Stimulated activated CD8-positive, alpha-beta memory T cell treated with anti-CD3 and anti-CD28 coated beads, Interleukin-7, amount 100 ng/mL, for 1 hour (primary cell): ENCODE results near the gene NRROS.
A peak's percentile ranks its signal among the peaks of the same experiment; 100 is the strongest.

Source experiments
- DNase-seq, 2 donors: peaks; one replicate each; pipeline ENCODE4 v3.0.0-alpha.2; 2020; ENCODE audit warnings: low read depth in 2 of 2

Gene NRROS

DNA sequence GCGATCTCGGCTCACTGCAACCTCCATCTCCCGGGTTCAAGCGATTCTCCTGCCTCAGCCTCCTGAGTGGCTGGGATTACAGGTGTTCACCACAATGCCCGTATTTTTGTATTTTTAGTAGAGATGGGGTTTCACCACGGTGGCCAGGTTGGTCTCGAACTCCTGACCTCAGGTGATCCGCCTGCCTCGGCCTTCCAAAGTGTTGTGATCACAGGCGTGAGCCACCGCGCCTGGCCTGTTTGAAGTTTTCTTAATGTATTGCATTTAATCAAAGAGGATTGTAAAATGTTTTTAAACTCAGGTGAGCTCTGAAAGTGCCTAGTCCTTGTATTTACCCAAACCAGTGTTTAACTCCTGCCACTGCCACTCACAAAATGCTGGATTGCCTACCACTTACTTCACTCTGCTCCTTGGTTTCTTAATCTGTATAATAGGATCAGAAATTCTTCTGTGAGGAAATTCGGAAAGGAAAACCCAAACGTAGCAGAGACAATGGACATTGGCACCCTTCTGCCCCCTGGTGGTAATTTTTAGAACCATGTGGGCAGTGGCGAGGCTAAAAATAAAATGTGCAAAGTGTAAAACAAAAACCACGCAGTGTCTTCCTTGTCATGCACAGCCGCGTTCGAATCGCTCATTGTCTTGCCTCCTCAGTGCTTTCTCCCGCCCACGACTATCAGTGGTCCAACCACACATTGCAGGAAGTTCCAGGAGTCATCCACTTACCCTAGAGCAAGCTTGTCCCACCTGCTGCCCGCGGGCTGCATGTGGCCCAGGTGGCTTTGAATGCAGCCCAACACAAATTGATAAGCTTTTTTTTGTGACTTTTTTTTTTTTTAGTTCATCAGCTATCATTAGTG, 45.3 kb downstream of the NRROS start:
- DNase-seq, result peak; percentile 22 to 45

DNA sequence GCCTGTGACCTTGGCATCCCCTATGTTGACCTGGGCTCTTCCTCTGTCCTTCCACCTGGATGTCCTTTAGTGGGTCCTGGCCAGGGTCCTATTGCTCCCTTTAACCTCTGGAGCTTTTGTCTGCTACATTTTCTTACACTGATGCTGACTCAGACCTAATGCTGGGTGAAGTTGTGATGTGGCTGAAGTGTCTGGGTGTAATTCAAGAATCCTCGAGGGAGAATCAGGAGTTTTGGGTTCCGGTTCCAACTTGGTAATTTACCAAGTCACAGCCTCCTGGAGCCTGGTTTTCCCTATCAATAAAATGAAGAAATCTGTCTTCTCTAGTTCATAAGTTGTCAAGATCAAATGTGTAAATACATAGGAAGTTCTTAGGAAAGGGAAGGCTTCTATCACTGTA, 46.9 kb downstream of the NRROS start:
- DNase-seq, result no peak

DNA sequence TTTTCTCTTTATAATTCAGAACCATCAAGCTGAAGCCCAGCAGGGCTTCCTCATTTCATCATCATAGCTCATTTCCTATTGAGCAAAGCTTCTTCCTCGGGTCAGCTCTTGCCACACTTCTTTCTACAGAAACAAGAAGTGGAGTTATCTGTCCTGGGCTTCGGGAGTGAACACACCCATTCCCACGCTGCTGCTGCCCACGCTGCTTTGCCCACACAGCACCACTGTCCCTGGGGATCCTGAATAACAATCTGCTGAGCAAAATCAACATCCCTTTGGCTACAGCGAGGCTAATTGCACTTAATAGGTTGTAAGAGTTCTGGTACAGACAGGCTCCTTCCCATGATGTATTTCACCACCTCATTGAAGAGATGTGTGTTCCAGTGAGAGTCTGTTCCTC, 48.9 kb downstream of the NRROS start:
- no peak for DNase-seq

DNA sequence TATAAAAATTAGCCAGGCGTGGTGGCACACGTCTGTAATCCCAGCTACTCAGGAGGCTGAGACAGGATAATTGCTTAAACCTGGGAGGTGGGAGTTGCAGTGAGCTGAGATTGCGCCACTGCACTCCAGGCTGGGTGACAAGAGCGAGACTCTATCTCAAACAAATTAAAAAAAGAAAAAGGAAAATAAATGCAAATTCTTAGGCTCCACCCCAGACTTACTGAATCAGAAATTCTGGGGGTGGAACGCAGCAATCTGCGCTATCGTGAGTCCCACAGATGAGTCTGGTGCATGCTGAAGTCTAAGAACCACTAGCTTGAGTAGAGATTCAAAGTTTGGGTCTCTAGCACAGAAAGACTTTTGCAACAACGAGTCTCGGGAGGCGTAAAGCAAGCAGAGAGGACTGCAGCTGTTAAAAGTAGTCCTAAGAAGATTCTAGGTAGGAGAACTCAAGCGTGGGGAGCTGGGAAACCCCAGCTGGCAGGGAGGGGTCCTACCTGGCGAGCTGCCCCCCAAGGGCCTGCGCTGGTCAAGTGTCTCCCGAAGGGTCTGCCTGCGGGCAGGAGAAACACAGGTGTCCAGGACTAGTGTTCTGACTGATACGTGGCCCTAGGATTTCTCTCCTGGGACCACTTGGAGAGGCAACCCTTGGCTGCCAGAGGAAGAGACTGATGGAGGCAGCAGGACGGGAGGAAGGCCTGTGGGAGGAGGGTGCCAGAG, 50.6 kb downstream of the NRROS start:
- no peak for DNase-seq

DNA sequence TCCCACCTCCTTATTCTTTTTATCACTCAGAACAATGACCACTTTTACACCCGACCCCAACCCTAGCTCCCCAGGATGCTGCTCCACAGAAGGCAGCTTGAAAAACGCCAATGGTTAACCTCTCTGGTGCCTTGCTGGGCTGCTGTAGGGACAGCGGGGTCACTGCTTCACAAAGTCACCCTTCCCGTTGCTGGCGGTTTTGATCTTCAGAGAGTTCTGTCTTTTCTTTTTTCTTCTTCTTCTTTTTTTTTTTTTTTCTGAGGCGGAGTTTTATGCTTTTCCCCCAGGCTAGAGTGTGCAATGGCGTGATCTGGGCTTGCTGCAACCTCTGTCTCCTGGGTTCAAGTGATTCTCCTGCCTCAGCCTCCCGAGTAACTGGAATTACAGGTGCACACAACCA, 51.9 kb downstream of the NRROS start:
- DNase-seq, result no peak

DNA sequence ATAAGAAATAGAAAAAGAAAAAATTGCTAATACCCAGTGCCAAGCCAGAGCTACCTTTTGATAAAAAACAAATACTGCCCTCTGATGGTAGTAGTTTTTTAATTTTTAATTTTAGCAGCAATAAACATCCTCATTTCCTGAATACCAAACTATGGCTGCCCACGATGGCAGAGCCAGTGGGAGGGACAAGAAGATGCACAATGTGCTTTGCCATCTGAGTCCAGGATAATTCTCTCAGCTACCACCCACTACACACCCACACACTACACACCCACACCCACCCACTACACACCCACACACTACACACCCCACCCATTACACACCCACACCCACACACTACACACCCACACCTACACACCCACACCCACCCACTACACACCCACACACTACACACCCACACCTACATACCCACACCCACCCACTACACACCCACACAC, 54.7 kb downstream of the NRROS start:
- peak in 1 of 2 donors; percentile 5 for DNase-seq

DNA sequence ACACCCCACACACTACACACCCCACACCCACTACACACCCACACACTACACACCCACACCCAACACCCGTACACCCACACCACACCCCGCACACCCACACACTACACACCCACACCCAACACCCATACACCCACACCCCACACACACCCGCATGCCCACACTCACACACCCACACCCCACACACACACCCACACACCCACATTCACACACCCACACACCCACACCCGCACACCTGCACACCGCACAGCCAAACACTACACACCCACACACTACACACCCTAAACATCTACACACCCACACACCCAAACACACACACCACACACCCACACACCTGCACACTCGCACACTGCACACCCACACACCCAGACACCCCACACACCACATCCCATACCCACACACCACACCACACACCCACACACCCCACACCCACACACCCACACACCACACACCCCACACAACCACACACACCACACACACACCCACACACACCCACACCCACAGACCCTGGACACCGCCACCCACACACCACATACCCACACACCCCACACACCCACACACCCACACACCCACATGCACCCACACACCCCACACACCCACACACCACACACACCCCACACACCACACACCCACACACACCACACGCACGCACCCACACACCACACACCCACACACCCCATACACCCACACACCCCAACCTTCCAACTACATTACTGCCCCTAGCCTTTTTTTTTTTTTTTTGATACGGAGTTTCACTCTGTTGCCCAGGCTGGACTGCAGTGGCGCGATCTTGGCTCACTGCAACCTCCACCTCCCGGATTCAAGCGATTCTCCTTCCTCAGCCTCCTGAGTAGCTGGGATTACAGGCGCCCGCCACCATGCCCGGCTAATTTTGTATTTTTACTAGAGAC, 55.7 kb downstream of the NRROS start:
- no peak for DNase-seq

DNA sequence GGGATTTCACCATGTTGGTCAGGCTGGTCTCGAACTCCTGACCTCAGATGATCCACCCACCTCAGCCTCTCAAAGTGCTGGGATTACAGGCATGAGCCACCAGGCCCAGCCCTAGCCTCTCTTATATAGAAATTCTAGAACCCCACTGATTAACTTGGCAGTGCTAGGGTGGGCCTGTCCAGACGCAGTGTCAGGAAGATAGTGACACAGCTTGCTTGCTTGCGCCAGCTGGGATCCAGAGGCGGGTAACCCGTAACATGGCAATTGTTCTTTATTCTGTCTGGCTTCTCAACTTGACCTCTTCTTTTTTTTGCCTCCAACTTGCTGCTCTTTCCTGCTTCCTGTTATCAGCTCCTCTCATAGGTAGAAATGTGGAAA, 56.3 kb downstream of the NRROS start:
- no peak for DNase-seq

DNA sequence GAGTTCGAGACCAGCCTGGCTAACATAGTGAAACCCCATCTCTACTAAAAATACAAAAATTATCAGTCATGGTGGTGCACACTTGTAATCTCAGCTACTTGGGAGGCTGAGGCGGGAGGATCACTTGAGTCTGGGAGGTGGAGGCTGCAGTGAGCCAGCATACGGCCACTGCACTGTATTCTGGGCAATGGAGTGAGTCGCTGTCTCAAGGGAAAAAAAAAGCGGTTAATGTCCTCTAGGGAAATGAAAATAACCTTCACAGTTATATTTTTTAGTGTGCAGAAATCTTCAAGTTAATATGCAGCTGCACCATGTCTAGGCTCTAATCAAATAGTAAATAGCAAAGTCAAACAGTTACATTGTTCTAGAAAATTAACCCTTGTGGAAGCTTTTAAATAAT, 57.8 kb downstream of the NRROS start:
- DNase-seq, result no peak

DNA sequence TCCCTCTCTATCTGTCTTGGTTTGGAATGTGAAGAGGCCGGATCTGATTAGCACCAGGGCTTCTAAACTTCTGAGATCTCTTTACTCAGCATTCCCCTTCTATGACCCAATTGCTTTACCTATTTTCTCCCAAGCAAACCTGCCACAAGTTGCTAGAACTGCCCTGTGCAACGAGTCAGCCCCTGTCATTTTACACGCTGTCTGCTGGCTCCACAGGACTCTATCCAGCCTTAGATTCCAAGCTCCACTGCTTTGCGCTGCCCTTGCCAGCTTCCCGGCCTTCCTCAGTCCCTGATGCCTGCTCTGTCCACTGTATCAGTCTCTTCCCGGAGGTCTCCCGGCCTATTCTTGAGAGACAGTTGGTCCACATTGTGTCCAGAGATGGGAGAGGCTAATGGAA, 60.3 kb downstream of the NRROS start:
- no peak for DNase-seq

DNA sequence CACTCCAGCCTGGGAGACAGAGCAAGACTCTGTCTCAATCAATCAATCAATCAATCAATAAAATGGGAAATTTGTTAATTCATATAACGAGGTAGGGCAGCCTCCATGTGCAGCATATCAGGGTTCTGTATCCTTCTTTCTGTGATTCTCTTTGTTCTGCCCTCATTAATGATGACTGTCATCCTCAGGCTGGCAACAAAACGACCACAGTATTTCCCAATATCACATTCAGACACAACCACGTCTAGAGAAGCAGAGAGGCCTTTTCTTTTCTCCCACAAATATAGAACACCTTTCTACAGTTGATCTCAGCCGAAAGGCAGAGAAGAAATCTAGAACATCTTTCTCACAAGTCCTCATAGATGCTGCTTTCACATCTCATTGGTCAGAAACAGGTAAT, 61.3 kb downstream of the NRROS start:
- no peak for DNase-seq

DNA sequence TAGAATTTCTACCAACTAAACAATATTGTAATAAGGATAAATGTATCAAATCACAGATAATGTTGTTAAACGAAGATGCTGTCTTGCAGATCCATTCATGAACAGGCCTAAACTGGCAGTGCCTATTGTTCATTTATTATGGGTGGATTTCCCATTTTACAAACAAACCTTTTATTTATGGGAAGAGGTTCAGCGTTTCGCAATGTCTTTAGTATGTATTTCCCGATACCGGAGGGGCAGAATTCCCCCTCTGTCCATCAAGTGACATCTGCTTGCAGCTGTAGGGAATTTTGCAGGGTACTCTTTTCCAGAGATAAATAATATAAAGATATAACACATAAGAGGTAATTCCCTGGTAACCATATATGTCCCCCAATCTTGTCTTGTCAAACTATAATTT, 66.8 kb downstream of the NRROS start:
- no peak for DNase-seq

DNA sequence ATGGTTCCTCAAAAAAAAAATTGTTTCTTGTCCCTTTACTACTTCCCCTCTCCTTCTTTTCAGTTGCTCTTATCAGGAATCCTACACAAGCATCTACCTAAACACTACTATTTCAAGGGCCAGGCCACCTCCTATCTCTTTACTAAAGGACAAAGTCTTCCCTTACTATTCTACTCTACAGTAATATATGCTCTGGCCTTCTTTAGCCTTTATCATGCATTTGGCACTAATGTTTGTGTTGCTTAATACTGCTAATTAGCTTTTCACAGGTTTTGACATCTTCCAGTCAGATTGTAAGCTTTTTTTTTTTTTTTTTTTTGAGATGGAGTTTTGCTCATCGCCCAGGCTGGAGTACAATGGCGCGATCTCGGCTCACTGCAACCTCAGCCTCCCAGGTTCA, 67.2 kb downstream of the NRROS start:
- DNase-seq, result no peak

DNA sequence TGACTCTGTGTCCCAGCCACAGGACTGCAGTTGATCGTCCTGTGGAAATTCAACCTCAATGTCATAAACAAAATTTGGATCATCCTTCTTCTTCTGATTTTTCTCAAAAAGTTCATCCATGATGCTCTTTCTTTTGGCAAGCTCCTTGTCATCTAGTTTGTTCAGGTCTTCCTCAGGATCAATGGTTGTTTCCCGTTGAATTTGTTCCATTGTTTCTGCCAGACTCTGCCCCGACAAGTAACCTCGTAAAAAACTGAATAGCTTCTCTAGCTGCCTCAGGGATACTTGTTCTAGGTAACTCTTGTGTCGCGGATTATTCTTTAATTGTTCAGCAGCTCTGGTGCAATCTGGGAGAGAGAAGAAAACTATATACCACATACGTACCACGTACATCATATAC, 68.1 kb downstream of the NRROS start:
- no peak for DNase-seq

DNA sequence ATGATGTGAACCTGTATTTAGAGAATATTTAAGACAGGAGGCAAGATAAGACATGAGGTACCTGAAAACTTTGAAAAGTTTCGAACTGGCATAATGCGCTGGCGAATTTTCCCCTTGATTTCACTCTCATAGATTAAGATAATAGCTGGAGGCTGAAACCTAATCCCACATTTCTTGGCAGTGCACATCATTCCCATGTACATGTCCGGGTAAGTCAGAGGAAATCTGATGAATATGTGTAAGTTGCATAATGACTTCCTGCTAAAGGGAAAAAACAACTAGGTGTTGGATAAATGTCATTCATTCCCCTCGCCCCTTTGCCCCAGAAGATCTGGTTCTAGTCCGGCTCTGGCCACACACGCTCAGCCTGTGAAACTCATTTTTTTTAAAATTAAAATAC, 69.0 kb downstream of the NRROS start:
- no peak for DNase-seq
